Muscle of arm (tissue), 12 donors: ENCODE data around the gene VTI1A. TPM values are rescaled to one million over a fixed set of nuclear protein-coding genes. Genes with fewer than 3 reads are reported as not detected.
"Not testable (repeated sequence)": the region's sequence is repeated elsewhere in the genome, so short reads cannot be mapped to it uniquely, and the experiment has no call there.

Experiments used
- DNase-seq: peaks from one replicate; pipeline ENCODE4 v3.0.0-alpha.2; 2013
- polyA plus RNA-seq, 12 donors: library from polyadenylated mRNA; unstranded; fragments of 120-200 nt; gene quantifications; one replicate each; pipeline ENCODE4 v1.2.1, GENCODE V29; 2013; ENCODE audit not compliant: insufficient read length in 12 of 12

Gene VTI1A
- polyA plus RNA-seq, 12 donors, result 13.1 to 18.7 (median 15.8) TPM; not detected in 1

DNA sequence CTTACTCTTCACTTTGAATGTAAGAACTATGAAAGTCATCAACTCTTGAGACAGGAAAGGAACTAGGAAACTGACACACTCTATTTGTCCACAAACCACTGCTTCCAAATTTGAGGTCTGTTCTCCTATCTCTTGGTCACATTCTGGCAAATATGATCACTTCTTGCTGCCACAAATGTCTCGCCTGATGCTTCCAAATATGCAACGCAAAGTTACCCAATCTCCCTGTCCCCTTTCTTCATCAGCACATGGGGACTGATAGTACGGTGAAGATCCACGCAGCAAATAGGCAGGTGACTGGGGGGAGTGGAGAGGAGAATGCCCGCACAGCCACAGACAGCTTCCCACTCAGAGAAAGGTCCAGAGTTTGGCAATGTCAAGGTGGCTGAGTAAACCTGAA, 410.5 kb downstream of the VTI1A start:
- DNase-seq, result no peak

DNA sequence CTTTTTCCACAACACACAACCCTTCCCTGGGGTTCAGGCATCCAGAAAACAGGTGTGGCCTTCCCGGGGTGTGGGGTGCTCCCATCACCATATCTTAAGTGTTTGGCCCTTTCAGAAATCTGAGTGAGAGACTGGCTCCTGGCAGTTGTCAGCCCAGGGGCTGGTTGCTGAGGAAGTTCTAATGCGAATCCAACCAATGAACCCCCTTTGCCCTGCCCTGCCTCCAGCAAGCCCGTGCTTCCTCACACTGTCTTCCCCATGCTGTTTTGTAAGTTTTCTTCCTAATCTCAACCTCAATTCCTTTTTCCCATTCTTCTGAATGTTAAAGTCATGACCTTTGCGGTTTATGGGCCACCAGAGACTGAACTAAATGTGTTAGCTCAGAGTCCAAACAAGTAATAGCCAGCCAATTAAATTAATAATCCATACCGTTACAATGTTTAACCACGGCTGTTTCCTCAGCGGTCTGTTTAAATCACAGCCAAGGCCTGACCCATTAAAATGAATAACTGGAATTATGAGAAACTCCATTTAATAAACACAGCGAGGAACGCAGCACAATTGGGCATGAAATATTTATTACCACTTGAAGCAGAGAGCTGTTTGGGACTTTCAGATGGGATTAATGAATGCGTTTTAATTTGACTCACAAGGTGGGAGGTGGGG, 412.1 kb downstream of the VTI1A start:
- no peak for DNase-seq

DNA sequence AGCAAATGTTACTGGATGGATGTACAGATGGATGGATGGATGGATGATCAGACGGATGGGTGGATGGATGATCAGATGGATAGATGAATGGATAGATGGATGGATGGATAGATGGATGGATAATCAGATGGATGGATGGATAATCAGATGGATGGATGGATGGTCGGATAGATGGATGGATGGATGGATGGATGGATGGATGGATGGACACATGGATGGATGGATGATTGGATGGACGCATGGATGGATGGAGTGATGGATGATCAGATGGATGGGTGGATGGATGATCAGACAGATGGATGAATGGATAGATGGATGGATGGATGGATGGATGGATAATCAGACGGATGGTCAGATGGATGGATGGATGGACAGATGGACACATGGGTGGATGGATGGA, 412.8 kb downstream of the VTI1A start:
- DNase-seq, result no peak

DNA sequence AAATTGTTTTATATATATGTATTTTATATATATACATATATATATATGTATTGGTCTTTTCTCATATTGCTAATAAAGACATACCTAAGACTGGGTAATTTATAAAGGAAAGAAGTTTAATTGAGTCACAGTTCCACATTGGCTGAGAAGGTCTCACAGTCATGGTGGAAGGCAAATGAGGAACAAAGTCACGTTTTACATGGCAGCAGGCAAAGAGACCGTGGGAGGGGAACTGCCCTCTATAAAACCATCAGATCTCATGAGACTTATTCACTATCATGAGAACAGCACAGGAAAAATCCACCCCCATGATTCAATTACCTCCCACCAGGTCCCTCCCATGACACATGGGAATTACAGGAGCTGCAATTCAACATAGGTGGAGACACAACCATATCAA, 416.4 kb downstream of the VTI1A start:
- DNase-seq, result not testable (repeated sequence)

Other genes starting within 250 kb of the VTI1A start
- under 1 TPM in 3 of 12 donors, not detected in 9; 0.04 to 0.09 (median 0.06) TPM for gene TECTB, start 163.8 kb upstream of the VTI1A start, polyA plus RNA-seq
- gene ACSL5, start 73.1 kb upstream of the VTI1A start, polyA plus RNA-seq, result 10 to 100 TPM in 1 of 12 donors, 1 to 10 TPM in 10, not detected in 1; 2.0 to 18.5 (median 2.7) TPM
- 10 to 100 TPM in 11 of 12 donors, not detected in 1; 24.1 to 51.7 (median 34.6) TPM for gene ZDHHC6, start 301 bp upstream of the VTI1A start, polyA plus RNA-seq